SKM-1 treated with dmso at 0.1 percent for 144 hours (cell line): ENCODE results near the gene USP20.
A peak's percentile ranks its signal among the peaks of the same experiment; 100 is the strongest.

Source experiments
- DNase-seq: peaks from one replicate; lab custom pipeline; 2025; ENCODE audit not compliant: unreplicated experiment; lab: John Stamatoyannopoulos, UW

Gene USP20

DNA sequence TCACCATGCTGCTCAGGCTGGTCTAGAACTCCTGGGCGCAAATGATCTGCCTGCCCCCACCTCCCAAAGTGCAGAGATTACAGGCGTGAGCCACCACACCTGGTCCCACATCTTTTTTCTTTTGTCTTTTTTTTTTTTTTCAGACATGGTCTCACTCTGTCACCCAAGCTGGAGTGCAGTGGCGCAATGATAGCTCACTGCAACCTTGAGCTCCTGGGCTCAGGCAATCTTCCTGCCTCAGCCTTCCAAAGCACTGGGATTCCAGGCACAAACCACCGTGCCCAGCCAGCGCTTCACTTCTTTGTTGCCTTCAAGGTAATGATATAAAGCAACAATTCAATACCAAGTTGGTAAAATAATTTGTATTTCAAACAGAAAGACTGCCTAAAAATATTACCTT lies 78.8 kb downstream of the USP20 start:
- DNase-seq, result no peak

DNA sequence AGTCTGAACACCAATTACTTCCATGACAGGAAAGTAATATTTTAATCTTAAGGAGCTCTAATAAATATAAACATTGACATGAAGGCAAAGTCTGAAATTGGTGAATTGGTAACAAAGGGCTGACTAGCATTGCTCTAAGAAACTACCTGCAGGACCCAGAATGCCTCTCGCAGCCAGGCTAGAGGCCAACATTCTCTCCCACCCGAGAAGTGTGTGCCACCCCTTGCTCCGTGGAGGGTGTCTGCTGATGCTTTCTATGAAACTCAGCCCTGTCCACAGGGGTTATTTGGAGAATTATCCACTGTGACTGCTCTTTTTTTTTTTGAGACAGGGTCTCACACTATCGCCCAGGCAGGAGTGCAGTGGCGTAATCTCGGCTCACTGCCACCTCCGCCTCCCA lies 81.4 kb downstream of the USP20 start:
- no peak for DNase-seq

DNA sequence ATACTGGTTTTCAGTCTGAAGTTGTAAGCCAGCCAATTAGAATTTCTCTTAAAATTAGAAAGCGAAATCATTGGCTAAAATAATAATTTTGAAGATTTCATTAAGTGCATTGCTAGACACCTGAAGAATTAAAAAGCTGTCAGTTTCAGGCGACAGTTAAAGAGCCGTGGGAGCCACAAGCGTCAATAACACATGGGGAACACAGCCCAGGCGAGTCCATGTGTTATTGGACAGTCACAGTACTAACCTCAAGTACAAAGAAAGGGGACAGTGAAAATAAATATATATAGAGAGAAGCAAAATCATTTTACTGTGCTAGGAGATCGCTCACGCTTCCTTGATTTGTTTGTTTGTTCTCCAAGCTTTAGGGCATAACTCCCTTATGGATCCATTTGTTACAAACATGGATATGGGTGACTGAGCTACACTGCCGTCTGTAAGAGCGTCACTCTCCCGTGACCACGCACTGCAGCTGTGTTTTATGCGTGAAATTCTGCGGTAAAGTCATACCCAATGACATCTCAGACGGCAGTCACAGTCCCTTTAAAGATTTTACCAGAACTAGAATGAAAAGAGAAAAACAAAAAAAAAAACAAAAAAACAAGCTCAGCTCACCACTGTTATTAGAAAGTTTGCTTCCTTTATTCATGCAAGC lies 83.2 kb downstream of the USP20 start:
- DNase-seq, result no peak

GRCh38 chr9:129919277-129919676 lies 84.0 kb downstream of the USP20 start:
- DNase-seq, result no peak

- DNase-seq, result peak; percentile 41
Observed at GRCh38 chr9:129919841-129920240, 84.6 kb downstream of the USP20 start.

- DNase-seq, result no peak
Observed at GRCh38 chr9:129921905-129922304, 86.6 kb downstream of the USP20 start.

DNA sequence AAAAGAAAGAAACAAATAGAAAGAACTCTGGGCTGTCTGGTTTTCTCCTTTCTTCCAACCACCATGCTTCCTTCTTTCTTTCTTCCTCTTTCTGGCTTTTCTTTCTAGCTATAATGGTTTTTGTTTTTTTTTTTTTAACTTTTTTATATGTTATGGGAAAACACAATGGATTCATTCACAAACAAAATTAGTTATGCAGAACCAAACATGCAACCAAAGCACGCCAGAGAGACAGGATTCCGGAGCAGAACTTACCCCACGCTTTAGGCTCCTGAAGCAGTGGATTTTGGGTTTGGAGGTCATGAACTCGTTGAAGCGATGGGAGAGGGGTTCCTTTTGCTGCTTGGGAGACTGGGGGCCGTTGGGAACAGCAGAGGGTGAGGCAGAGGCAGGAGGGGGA lies 88.3 kb downstream of the USP20 start:
- no peak for DNase-seq

- DNase-seq, result no peak
Observed at GRCh38 chr9:129929496-129930125, 94.4 kb downstream of the USP20 start.

GRCh38 chr9:129930743-129931142 lies 95.5 kb downstream of the USP20 start:
- DNase-seq, result no peak
